Suprapubic skin (tissue), 4 donors: ENCODE results near the gene STN1. TPM values are rescaled to one million over a fixed set of nuclear protein-coding genes. Genes with fewer than 3 reads are reported as not detected.

Experiments
- DNase-seq, 2 donors: peaks; one replicate each; pipeline ENCODE4 v3.0.0-alpha.2; 2019; ENCODE audit warnings: low spot score in 2 of 2
- H3K27ac ChIP-seq: fragments of 200-600 bp; sonication (generic); one replicate; pipeline ENCODE4 v1.5.1; 2019
- H3K27me3 ChIP-seq: fragments of 200-600 bp; sonication (generic); one replicate; pipeline ENCODE4 v1.5.1; 2019
- H3K36me3 ChIP-seq: fragments of 200-600 bp; sonication (generic); one replicate; pipeline ENCODE4 v1.5.1; 2019
- H3K4me1 ChIP-seq: fragments of 200-600 bp; sonication (generic); one replicate; pipeline ENCODE4 v1.5.1; 2019
- H3K4me3 ChIP-seq: fragments of 200-600 bp; sonication (generic); one replicate; pipeline ENCODE4 v1.5.1; 2019; ENCODE audit warnings: mild to moderate bottlenecking
- H3K9me3 ChIP-seq: fragments of 200-600 bp; sonication (generic); one replicate; pipeline ENCODE4 v1.5.1; 2019
- CTCF ChIP-seq, 2 donors: fragments of 200-600 bp in 1 of 2; fragments of 450-650 bp in 1 of 2; sonication (generic) in 1 of 2; IDR thresholded peaks; one replicate each; pipeline ENCODE4 v1.5.1; 2016 to 2019; ENCODE audit warnings: antibody characterized with exemption in 2 of 2, mild to moderate bottlenecking in 1 of 2, moderate library complexity in 1 of 2
- EP300 ChIP-seq: sonication (generic); formaldehyde crosslinking; IDR thresholded peaks from one replicate; pipeline ENCODE4 v1.6.1; 2017; ENCODE audit warnings: antibody characterized with exemption
- POLR2A ChIP-seq, 2 donors: fragments of 450-650 bp; IDR thresholded peaks; one replicate each; pipeline ENCODE4 v1.6.1; 2017; ENCODE audit warnings: antibody characterized with exemption in 2 of 2, mild to moderate bottlenecking in 2 of 2, moderate library complexity in 2 of 2
- POLR2AphosphoS5 ChIP-seq, 3 donors: sonication (generic); formaldehyde crosslinking; IDR thresholded peaks; one replicate each; pipeline ENCODE4 v1.6.1; 2017; ENCODE audit warnings: antibody characterized with exemption in 3 of 3
- WGBS: methylation state at CpG from one replicate; pipeline ENCODE4 v1.1.5; 2018; 5-methylcytosine and 5-hydroxymethylcytosine counted together
- total RNA-seq, 4 donors: library from RNA; depleted of rRNA; stranded (reverse); fragments of >200 nt; gene quantifications; one replicate each; pipeline ENCODE4 v1.1.0, GENCODE V29; 2016

The STN1 gene
- total RNA-seq, 4 donors from 2014 or later, result 13.8 to 24.8 (median 22.9) TPM

- Histone ChIP-seq H3K36me3 (no peaks in the 10 kb centered on the region), H3K9me3 (no peaks in the 10 kb centered on the region), H3K4me3 (peak overlapping the region; percentile 73), H3K27ac (peak overlapping the region; percentile 79), H3K4me1 (peaks cover 73% of the 10 kb centered on the region), H3K27me3 (no peaks in the 10 kb centered on the region)
- no peak for DNase-seq
- TF ChIP-seq CTCF (IDR thresholded peaks at IDR 0.05), result no peak
- 43% methylated on average over 9 of the region's 9 CpGs for WGBS
Observed at GRCh38 chr10:103853428-103854264, 64.3 kb downstream of the STN1 start.

DNA sequence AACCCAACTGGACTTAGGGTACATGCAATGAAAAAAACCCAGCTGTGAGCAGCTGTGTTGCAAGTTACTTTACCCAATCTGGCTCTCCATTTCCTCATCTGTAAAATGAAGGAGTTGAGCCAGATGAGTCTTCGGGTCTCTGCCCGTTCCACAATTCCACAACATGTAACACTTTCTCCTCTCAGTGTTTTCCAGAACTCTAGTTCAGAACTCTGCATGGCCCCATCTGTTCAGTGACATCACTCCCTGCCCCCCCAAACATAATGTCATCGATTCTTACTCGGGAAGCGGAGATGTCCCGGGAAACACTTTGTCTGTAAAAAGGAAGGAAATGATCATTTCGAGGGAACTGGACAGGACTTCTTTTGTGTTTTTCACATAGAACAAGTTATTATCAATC lies 65.1 kb downstream of the STN1 start:
- WGBS, result 28% methylated on average over 7 of the region's 7 CpGs

GRCh38 chr10:103852189-103852711 lies 65.7 kb downstream of the STN1 start:
- Histone ChIP-seq H3K36me3 (no peaks in the 10 kb centered on the region), H3K4me1 (peaks cover 80% of the 10 kb centered on the region), H3K27me3 (no peaks in the 10 kb centered on the region), H3K9me3 (no peaks in the 10 kb centered on the region), H3K27ac (peak overlapping the region; percentile 58), H3K4me3 (peak overlapping the region; percentile 73)
- no peak for TF ChIP-seq POLR2AphosphoS5 (IDR thresholded peaks at IDR 0.05)
- TF ChIP-seq POLR2A (IDR thresholded peaks at IDR 0.05), result no peak
- no peak for TF ChIP-seq CTCF (IDR thresholded peaks at IDR 0.05)
- no peak for TF ChIP-seq EP300
- peak; percentile 64 to 82 for DNase-seq
- 20% methylated on average over 9 of the region's 11 CpGs for WGBS

More for the DNA sequence above, 65.1 kb downstream of the STN1 start:
- peak overlapping the region; percentile 73 for H3K4me3 ChIP-seq
- H3K27me3 ChIP-seq, result no peaks in the 10 kb centered on the region
- TF ChIP-seq POLR2AphosphoS5 (IDR thresholded peaks at IDR 0.05) (peak in 2 of 3 donors; percentile 22 to 44), EP300 (no peak)
- H3K9me3 ChIP-seq, result no peaks in the 10 kb centered on the region
- DNase-seq, result peak in 1 of 2 donors; percentile 71
- H3K4me1 ChIP-seq, result peaks cover 80% of the 10 kb centered on the region
- peak overlapping the region; percentile 58 for H3K27ac ChIP-seq
- H3K36me3 ChIP-seq, result no peaks in the 10 kb centered on the region

GRCh38 chr10:103851261-103851660 lies 66.7 kb downstream of the STN1 start:
- DNase-seq, result peak; percentile 49 to 60
- H3K36me3 ChIP-seq, result no peaks in the 10 kb centered on the region
- 60% methylated on average over 4 of the region's 4 CpGs for WGBS
- TF ChIP-seq EP300 (no peak), CTCF (IDR thresholded peaks at IDR 0.05) (no peak)
- H3K4me1 ChIP-seq, result peaks cover 83% of the 10 kb centered on the region
- H3K4me3 ChIP-seq, result no peak overlapping the region
- no peaks in the 10 kb centered on the region for H3K27me3 ChIP-seq
- no peak overlapping the region for H3K27ac ChIP-seq
- H3K9me3 ChIP-seq, result no peaks in the 10 kb centered on the region

GRCh38 chr10:103850572-103850895 lies 67.5 kb downstream of the STN1 start:
- no peaks in the 10 kb centered on the region for H3K27me3 ChIP-seq
- WGBS, result 50% methylated on average over 3 of the region's 3 CpGs
- DNase-seq, result peak; percentile 50 to 68
- H3K4me3 ChIP-seq, result peak overlapping the region; percentile 12
- TF ChIP-seq POLR2AphosphoS5 (IDR thresholded peaks at IDR 0.05) (no peak), POLR2A (IDR thresholded peaks at IDR 0.05) (no peak), CTCF (IDR thresholded peaks at IDR 0.05) (no peak), EP300 (no peak)
- peaks cover 78% of the 10 kb centered on the region for H3K4me1 ChIP-seq
- peak overlapping the region; percentile 73 for H3K27ac ChIP-seq
- no peaks in the 10 kb centered on the region for H3K36me3 ChIP-seq
- no peaks in the 10 kb centered on the region for H3K9me3 ChIP-seq
